Naive thymus-derived CD4-positive, alpha-beta T cell (primary cell): ENCODE data around the gene ADCY7. TPM values are rescaled to one million over a fixed set of nuclear protein-coding genes. Genes with fewer than 3 reads are reported as not detected.

Experiments
- ATAC-seq: fragments of 150-1000 bp; cut with Tn5 transposase; 2 replicates; pipeline ENCODE4 v1.10.0; 2021; ENCODE audit warnings: mild to moderate bottlenecking, moderate library complexity
- CTCF ChIA-PET: fragments of 350-600 bp; sonication (Branson Sonifier 250); formaldehyde crosslinking; loops from one replicate; lab custom pipeline; 2021; ENCODE audit warnings: antibody characterized with exemption; lab: Charles Lee
- POLR2A ChIA-PET: fragments of 350-600 bp; sonication (Branson Sonifier 250); formaldehyde crosslinking; loops from one replicate; lab custom pipeline; 2021; ENCODE audit warnings: antibody characterized with exemption, inconsistent platforms; lab: Charles Lee
- DNase-seq, 9 donors: peaks; one replicate each; pipeline versions ENCODE4 v3.0.0 to v3.0.0-alpha.2; 2020 to 2022; ENCODE audit warnings: mixed read lengths in 1 of 9
- H3K27ac ChIP-seq: one replicate; pipeline ENCODE4 v1.7.0; 2013; ENCODE audit warnings: mild to moderate bottlenecking, low read depth, low read length, moderate library complexity
- H3K27me3 ChIP-seq, 2 donors: one replicate each; pipeline ENCODE4 v1.7.0; 2013; ENCODE audit warnings: low read length in 2 of 2, mild to moderate bottlenecking in 2 of 2, moderate library complexity in 2 of 2; ENCODE audit not compliant: control insufficient read depth in 2 of 2, insufficient read depth in 2 of 2
- H3K36me3 ChIP-seq, 3 experiments: 1 replicate in 2 of 3; 2 replicates in 1 of 3; pipeline ENCODE4 v1.7.0; 2013; ENCODE audit warnings: low read length in 3 of 3, mild to moderate bottlenecking in 3 of 3, moderate library complexity in 1 of 3; ENCODE audit not compliant: insufficient read depth in 3 of 3, control insufficient read depth in 2 of 3
- H3K4me1 ChIP-seq, 2 donors: one replicate each; pipeline ENCODE4 v1.7.0; 2013; ENCODE audit warnings: low read length in 2 of 2, mild to moderate bottlenecking in 2 of 2, moderate library complexity in 1 of 2; ENCODE audit not compliant: control insufficient read depth in 2 of 2, insufficient read depth in 2 of 2
- H3K4me3 ChIP-seq: 2 replicates; pipeline ENCODE4 v1.7.0; 2013; ENCODE audit warnings: mild to moderate bottlenecking, low read length
- H3K9me3 ChIP-seq, 3 experiments: 1 replicate in 2 of 3; 2 replicates in 1 of 3; pipeline ENCODE4 v1.7.0; 2013; ENCODE audit warnings: low read length in 3 of 3; ENCODE audit not compliant: control insufficient read depth in 2 of 3
- H3K27ac Mint-ChIP-seq, 9 donors: one replicate each; pipeline ENCODE4 v1.8.0; 2020 to 2022; ENCODE audit warnings: mixed read lengths in 9 of 9, mild to moderate bottlenecking in 8 of 9, moderate library complexity in 5 of 9, inconsistent platforms in 2 of 9
- H3K27me3 Mint-ChIP-seq, 5 donors: one replicate each; pipeline ENCODE4 v1.8.0; 2021 to 2022; ENCODE audit warnings: mixed read lengths in 5 of 5, mild to moderate bottlenecking in 1 of 5
- H3K36me3 Mint-ChIP-seq, 5 donors: one replicate each; pipeline ENCODE4 v1.8.0; 2020 to 2022; ENCODE audit warnings: mixed read lengths in 5 of 5, mild to moderate bottlenecking in 3 of 5, inconsistent platforms in 1 of 5
- H3K4me1 Mint-ChIP-seq, 7 donors: one replicate each; pipeline ENCODE4 v1.8.0; 2020 to 2022; ENCODE audit warnings: mixed read lengths in 7 of 7, mild to moderate bottlenecking in 3 of 7, inconsistent platforms in 1 of 7
- H3K4me3 Mint-ChIP-seq, 10 donors: one replicate each; pipeline ENCODE4 v1.8.0; 2020 to 2022; ENCODE audit warnings: mild to moderate bottlenecking in 10 of 10, mixed read lengths in 10 of 10, moderate library complexity in 6 of 10, inconsistent platforms in 2 of 10
- H3K9me3 Mint-ChIP-seq, 11 donors: one replicate each; pipeline ENCODE4 v1.8.0; 2020 to 2022; ENCODE audit warnings: mixed read lengths in 11 of 11, mild to moderate bottlenecking in 4 of 11, inconsistent platforms in 1 of 11, moderate library complexity in 1 of 11
- intact Hi-C, 2 donors: fragments of 100-400 bp; cut with micrococcal nuclease; formaldehyde crosslinking; loops; one replicate each; pipeline ENCODE4 v1.15.1; 2023
- polyA plus RNA-seq, 2 donors: library from polyadenylated mRNA; unstranded; fragments of 300-500 nt; fragmentation: Illumina TruSeq; gene quantifications; one replicate each; pipeline ENCODE4 v1.2.3, GENCODE V29; 2021
- total RNA-seq, 6 experiments: library from RNA in 5 of 6; stranded (reverse) in 5 of 6; gene quantifications; 1 replicate in 5 of 6; 2 replicates in 1 of 6; pipeline ENCODE4 v1.2.3 and lab custom pipeline; 2021 to 2026

The ADCY7 gene
- total and polyA plus RNA-seq, 7 experiments from 2014 or later: 62.6 to 326 (median 207) TPM

DNA sequence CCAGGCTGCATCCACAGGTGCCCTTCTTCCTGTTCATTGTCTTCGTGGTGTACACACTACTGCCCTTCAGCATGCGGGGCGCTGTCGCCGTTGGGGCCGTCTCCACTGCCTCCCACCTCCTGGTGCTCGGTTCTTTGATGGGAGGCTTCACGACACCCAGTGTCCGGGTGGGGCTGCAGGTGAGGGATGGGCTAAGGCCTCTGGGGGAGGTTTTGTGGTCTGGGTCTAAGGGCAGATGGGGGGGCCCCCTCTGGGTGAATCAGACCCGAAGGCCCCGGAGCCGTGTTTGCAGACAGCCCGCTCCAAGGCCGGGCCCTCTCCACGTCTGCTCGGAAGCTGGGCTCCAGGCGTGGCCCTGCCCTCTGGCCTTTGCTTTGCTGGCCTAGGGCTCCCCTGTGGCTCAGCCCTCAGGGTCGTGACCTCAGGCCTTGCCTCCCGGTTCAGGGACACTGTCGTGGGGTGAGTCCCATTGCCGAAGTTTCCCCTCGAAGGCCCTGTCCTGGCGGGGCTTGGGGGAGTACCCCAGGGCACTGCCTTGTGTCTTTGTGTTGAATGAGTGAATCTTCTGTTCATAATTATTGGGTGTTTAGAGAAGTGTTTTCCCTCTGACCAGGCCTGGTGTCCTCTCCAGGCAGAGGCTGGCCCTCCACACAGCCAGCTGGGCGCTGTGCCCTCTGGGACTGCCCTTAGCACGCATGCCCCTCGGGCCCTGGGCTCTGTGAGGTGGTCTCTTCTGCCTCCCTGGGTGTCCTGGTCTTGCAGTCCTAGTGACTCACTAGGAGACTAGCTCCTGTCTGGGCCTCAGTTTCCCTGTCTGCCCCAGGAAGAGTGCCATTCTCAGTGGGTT is 25.6 kb downstream of the ADCY7 start:
- intact Hi-C loops: no loop called here
- Mint-ChIP-seq H3K4me3 (no peak overlapping the region), H3K9me3 (no peaks in the 10 kb centered on the region), H3K27ac (peak overlapping the region in 2 of 9 donors; percentile 41 to 75), H3K27me3 (no peaks in the 10 kb centered on the region), H3K36me3 (peaks cover 3 to 26% (median 11%) of the 10 kb centered on the region in 5 donors), H3K4me1 (peaks cover 0 to 28% (median 14%) of the 10 kb centered on the region in 7 donors)
- H3K27me3 ChIP-seq: no peaks in the 10 kb centered on the region
- peak overlapping the region; percentile 13 for H3K27ac ChIP-seq
- peaks cover 0 to 5% of the 10 kb centered on the region in 2 donors for H3K4me1 ChIP-seq
- no peak for DNase-seq
- H3K9me3 ChIP-seq: no peaks in the 10 kb centered on the region
- H3K36me3 ChIP-seq: peaks cover 15 to 93% (median 41%) of the 10 kb centered on the region in 3 experiments
- POLR2A ChIA-PET: interaction anchor here (0.6 to 1.3 kb wide), 2 partner anchors 9 to 15 kb away, joined by 3 to 4 read pairs; no protein-coding TSS in a partner anchor
- no peak for ATAC-seq
- CTCF ChIA-PET: no interaction called here
- H3K4me3 ChIP-seq: no peak overlapping the region

DNA sequence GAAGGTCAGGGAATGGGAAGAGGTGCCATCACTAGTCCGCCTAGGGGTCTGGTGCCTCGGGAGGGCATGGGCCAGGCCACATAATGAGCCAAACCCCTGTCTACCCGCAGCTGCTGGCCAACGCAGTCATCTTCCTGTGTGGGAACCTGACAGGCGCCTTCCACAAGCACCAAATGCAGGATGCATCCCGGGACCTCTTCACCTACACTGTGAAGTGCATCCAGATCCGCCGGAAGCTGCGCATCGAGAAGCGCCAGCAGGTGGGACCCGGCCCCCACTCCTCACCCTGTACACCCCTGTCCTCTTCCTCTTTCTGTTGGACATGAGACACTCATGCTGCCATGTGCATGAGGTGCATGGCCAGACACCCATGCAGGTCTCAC is 26.2 kb downstream of the ADCY7 start:
- H3K4me3 ChIP-seq: no peak overlapping the region
- H3K27ac ChIP-seq: no peak overlapping the region
- H3K27me3 ChIP-seq: no peaks in the 10 kb centered on the region
- no peaks in the 10 kb centered on the region for H3K9me3 ChIP-seq
- Mint-ChIP-seq H3K27me3 (no peaks in the 10 kb centered on the region), H3K36me3 (peaks cover 3 to 29% (median 11%) of the 10 kb centered on the region in 5 donors), H3K4me1 (peaks cover 0 to 26% (median 13%) of the 10 kb centered on the region in 7 donors), H3K27ac (peak overlapping the region in 2 of 9 donors; percentile 41 to 49), H3K9me3 (no peaks in the 10 kb centered on the region), H3K4me3 (no peak overlapping the region)
- intact Hi-C loops: no loop called here
- CTCF ChIA-PET: no interaction called here
- POLR2A ChIA-PET: interaction anchor here (0.6 to 1.3 kb wide), 2 partner anchors 10 to 16 kb away, joined by 3 to 4 read pairs; no protein-coding TSS in a partner anchor
- DNase-seq (no peak), ATAC-seq (no peak)
- peaks cover 0 to 4% of the 10 kb centered on the region in 2 donors for H3K4me1 ChIP-seq
- H3K36me3 ChIP-seq: peaks cover 15 to 97% (median 41%) of the 10 kb centered on the region in 3 experiments

DNA sequence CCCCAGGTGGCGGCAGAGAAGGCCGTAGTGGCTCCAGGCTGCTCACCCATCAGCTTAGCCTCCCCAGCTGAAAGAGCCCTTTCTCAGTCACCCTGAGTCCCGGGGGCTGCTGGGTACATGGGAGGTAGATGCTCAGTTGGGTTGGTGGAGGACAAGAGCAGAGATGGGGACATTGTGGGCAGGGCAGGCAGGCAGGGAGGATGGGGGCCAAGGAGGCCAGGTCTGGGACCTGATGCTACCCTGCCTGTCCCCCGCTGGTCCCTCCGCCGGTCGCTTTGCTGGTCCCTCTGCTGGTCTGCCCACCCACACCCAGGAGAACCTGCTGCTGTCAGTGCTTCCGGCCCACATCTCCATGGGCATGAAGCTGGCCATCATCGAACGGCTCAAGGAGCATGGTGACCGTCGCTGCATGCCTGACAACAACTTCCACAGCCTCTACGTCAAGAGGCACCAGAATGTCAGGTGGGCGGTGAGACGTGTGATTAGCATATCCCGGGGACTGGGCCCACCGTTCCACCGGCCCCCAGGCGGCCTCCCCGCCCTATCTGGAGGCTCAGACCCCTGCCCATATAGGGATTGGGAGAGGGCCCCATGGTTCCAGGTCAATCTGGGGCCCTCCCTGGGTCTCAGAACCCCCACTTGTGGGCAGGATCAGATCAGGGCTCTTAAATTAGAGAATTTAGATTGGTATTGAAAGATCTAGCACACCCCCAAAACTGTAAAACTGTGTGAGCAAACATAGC is 26.9 kb downstream of the ADCY7 start:
- no peaks in the 10 kb centered on the region for H3K9me3 ChIP-seq
- no peak overlapping the region for H3K27ac ChIP-seq
- H3K36me3 ChIP-seq: peaks cover 15 to 97% (median 37%) of the 10 kb centered on the region in 3 experiments
- Mint-ChIP-seq H3K4me3 (no peak overlapping the region), H3K4me1 (peaks cover 0 to 22% (median 10%) of the 10 kb centered on the region in 7 donors), H3K27ac (peak overlapping the region in 2 of 9 donors; percentile 48 to 64), H3K27me3 (no peaks in the 10 kb centered on the region), H3K36me3 (peaks cover 3 to 29% (median 10%) of the 10 kb centered on the region in 5 donors), H3K9me3 (no peaks in the 10 kb centered on the region)
- intact Hi-C loops: no loop called here
- CTCF ChIA-PET: no interaction called here
- no peak overlapping the region for H3K4me3 ChIP-seq
- no peaks in the 10 kb centered on the region for H3K4me1 ChIP-seq
- POLR2A ChIA-PET: interaction anchor here (1.3 kb wide), 1 partner anchor 10 kb away, joined by 4 read pairs; no protein-coding TSS in a partner anchor
- no peaks in the 10 kb centered on the region for H3K27me3 ChIP-seq
- ATAC-seq (no peak), DNase-seq (no peak)

DNA sequence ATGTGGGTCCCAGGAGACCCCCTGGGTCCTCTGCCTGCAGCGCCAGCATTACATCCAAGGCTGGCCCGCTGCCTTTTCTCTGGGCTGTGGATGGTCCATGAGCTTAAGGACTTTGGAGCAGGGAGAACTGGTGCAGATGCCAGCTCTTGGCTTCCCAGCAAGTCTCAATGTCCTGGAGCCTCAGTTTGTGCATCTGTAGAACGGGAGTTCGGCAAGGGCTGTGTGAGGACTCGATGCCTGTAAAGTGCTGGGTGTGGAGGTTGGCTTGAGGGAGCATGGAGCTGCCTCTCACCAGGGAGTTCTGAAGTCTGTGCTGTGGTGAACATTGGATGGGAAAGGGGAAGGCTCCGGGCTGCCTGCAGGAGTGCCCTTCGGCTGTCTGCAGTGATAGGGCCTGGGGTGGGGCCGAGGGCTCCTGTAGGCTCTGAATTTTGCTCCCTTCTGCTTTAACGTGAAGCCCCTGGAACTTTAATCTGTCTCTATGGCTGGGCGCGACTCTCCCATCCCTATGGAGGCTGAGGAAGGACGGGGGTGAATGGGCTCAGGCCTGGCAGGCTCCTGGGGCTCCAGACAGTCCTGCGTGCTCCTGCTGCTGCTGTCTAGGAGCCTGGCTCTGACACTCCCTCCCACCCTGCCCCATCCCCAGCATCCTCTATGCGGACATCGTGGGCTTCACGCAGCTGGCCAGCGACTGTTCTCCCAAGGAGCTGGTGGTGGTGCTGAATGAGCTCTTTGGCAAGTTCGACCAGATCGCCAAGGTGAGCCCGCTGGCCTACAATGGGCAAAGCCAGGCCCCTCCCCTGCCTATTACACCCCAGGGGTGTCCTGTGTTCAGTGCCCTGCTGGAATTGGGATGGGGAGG is 27.9 kb downstream of the ADCY7 start:
- H3K36me3 Mint-ChIP-seq: peaks cover 3 to 23% (median 4%) of the 10 kb centered on the region in 5 donors
- H3K4me3 Mint-ChIP-seq: no peak overlapping the region
- intact Hi-C loops: no loop called here
- CTCF ChIA-PET: no interaction called here
- H3K27me3 Mint-ChIP-seq: no peaks in the 10 kb centered on the region
- DNase-seq (no peak), ATAC-seq (no peak)
- Histone ChIP-seq H3K4me3 (no peak overlapping the region), H3K4me1 (no peaks in the 10 kb centered on the region), H3K36me3 (peaks cover 15 to 97% (median 37%) of the 10 kb centered on the region in 3 experiments), H3K27ac (no peak overlapping the region), H3K27me3 (no peaks in the 10 kb centered on the region), H3K9me3 (no peaks in the 10 kb centered on the region)
- no peaks in the 10 kb centered on the region for H3K9me3 Mint-ChIP-seq
- peak overlapping the region in 6 of 9 donors; percentile 4 to 65 (median 52) for H3K27ac Mint-ChIP-seq
- H3K4me1 Mint-ChIP-seq: peaks cover 0 to 15% (median 9%) of the 10 kb centered on the region in 7 donors
- POLR2A ChIA-PET: interaction anchor here (0.9 to 1.4 kb wide), 3 partner anchors 14 to 31 kb away, joined by 3 to 4 read pairs (median 3); no protein-coding TSS in a partner anchor

DNA sequence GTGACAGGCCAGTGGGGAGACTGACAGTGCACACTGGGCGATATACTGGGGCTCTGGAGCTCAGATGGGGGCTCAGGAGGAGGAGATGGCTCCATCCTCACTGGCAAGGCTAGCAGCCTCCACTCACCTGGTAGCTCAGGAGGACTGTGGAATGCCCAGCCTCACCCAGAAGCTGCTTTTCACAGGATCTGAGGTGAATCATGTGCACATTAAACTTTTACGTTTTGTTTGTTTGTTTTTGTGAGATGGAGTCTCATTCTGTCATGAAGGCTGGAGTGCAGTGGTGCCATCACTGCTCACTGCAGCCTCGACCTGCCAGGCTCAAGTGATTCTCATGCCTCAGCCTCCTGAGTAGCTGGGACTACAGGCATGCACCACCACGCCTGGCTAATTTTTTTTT is 28.6 kb downstream of the ADCY7 start:
- H3K27ac ChIP-seq: no peak overlapping the region
- no peaks in the 10 kb centered on the region for H3K4me1 ChIP-seq
- POLR2A ChIA-PET: interaction anchor here (0.7 to 1.4 kb wide), 4 partner anchors 13 to 246 kb away, joined by 3 to 4 read pairs (median 3); no protein-coding TSS in a partner anchor
- intact Hi-C loops: no loop called here
- no peak for DNase-seq
- no peak for ATAC-seq
- CTCF ChIA-PET: no interaction called here
- H3K4me3 Mint-ChIP-seq: no peak overlapping the region
- H3K27ac Mint-ChIP-seq: peak overlapping the region in 1 of 9 donors; percentile 77
- H3K36me3 Mint-ChIP-seq: peaks cover 3 to 23% (median 4%) of the 10 kb centered on the region in 5 donors
- H3K4me1 Mint-ChIP-seq: peaks cover 0 to 10% (median 7%) of the 10 kb centered on the region in 7 donors
- no peaks in the 10 kb centered on the region for H3K27me3 Mint-ChIP-seq
- no peaks in the 10 kb centered on the region for H3K9me3 ChIP-seq
- no peak overlapping the region for H3K4me3 ChIP-seq
- H3K36me3 ChIP-seq: peaks cover 15 to 97% (median 34%) of the 10 kb centered on the region in 3 experiments
- H3K9me3 Mint-ChIP-seq: no peaks in the 10 kb centered on the region
- no peaks in the 10 kb centered on the region for H3K27me3 ChIP-seq
